GM18873 (cell line): Measurements from ENCODE around the gene LRIF1.
"Not testable (repeated sequence)": the region's sequence is repeated elsewhere in the genome, so short reads cannot be mapped to it uniquely, and the experiment has no call there.

ENCODE experiments used
- ATAC-seq: cut with Tn5 transposase; IDR thresholded peaks from one replicate; pipeline ENCODE4 v1.9.1; 2021; ENCODE audit warnings: mild to moderate bottlenecking, moderate library complexity, moderate number of reproducible peaks; ENCODE audit not compliant: unreplicated experiment, low FRiP score

The LRIF1 gene

DNA sequence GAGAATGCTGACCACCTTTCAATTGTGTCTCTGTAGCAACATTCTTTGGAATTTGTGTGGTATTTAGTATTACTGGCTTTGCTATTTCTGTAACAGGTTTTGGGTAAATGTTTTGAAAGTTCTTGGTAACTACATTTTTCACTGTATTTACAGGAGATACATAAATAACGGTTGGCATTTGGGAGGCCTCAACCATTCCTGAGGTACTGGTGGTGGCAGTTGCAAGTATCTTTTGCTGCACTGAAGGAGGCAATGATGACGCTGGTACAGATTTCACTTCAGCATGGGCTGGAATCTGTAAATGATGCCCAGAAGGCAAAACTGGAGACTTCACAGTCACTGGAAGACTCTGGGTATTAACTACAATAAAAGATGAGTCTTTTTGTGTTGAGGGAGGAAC lies 11.7 kb downstream of the LRIF1 start:
- no peak for ATAC-seq

DNA sequence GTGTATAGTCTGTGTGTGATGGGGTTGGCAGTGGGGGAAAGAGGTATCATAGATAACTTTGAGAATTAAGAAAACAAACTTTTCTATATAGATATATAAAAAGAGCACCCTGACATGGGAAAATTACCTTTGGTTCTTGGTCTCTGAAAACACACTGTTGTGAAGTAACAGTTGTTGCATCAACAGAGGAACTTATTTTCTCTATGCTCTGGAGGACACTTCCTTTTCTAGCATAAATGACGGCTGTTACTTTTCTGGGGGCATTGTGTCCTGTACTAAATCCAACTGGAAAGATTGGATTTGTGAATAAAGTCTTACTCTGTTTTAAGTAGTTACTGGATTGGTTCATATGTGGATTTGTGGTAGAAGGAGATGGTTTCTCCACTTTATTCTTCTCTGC lies 12.6 kb downstream of the LRIF1 start:
- ATAC-seq = no peak

DNA sequence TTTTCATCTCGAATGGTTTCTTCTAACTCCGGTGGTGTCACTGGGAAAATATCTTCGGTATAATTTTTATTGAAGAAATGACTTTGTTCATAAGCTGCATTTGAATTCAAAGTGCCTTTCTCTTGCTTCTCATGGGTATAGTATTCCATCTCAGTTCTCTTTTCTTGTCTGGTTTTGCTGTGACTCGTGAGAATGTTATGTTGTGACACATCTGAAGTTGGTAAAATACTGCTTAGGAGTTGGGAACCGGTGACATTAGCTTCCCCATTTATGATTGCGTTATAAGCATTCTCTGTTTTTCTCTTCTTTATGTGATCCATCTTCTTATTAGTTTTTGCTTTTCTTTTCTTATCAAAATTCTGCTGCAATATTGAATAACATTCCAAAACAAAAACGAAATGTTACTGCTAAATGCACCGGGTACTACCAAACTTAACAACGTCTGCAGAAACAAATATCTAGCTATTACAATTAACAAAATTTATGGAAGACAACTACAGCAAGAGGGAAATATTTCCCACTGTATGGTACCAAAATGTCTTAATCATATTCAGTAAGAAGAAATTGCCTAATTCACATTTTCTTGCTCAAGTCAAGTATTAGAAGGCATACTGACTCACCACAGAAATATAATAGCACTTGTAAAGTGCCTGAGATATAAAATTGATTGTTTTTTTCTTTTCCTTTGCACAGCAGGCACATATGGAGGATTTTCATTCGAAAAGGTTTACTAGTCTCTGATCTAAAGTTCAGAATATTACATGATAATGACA lies 15.5 kb downstream of the LRIF1 start:
- no peak for ATAC-seq

DNA sequence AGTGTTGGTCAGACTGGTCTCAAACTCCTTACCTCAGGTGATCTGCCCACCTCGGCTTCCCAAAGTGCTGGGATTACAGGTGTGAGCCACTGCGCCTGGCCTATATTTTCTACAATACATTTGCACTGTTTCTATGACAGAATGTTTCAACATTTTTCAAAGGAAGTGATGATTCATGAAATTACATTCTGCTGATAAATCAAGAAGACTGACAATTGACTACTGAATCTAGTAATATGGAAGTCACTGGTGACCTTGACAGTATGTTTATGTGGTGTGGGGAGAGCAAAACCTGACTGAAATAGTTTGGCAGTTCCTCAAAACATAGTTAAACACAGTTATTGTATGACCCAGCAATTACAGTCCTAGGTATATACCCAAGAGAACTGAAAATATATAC lies 18.1 kb downstream of the LRIF1 start:
- no peak for ATAC-seq

DNA sequence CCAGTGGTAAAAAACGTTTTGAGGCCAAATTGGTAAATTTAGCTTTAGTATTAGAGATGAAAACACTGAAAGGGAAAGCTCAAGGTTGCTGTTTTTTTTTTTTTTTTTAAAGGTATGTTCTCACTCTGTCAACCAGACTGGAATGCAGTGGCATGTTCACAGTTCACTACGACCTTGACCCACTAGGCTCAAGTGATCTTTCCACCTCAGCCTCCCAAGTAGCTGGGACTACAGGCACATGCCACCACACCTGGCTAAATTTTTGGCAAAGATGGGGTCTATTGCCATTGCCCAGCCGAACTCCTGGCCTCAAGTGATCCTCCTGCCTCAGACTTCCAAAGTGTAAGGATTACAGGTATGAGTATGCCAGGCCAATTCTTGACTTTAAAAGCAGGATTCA lies 18.9 kb downstream of the LRIF1 start:
- ATAC-seq = no peak

DNA sequence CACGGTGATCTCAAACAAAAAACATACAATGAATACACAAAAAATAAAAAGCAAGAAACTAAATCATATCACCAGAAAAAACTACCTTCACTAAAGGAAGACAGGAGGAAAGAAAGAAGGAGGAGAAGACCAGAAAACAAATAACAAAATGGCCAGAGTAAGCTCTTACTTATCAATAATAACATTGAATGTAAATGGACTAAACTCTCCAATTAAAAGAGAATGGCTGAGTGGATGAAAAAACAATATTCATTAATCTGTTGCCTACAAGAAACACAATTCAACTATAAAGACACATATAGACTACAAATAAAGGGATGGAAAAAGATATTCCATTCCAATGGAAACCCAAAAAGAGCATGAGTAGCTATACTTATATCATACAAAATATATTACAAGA lies 27.2 kb downstream of the LRIF1 start:
- ATAC-seq = no peak

DNA sequence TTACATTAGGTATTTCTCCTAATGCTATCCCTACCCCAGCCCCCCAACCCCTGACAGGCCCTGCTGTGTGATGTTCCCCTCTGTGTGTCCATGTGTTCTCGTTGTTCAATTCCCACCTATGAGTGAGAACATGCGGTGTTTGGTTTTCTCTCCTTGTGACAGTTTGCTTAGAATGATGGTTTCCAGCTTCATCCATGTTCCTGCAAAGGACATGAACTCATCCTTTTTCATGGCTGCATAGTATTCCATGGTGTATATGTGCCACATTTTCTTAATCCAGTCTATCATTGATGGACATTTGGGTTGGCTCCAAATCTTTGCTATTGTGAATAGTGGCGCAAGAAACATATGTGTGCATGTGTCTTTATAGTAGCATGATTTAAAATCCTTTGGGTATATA lies 32.6 kb downstream of the LRIF1 start:
- ATAC-seq = not testable (repeated sequence)

DNA sequence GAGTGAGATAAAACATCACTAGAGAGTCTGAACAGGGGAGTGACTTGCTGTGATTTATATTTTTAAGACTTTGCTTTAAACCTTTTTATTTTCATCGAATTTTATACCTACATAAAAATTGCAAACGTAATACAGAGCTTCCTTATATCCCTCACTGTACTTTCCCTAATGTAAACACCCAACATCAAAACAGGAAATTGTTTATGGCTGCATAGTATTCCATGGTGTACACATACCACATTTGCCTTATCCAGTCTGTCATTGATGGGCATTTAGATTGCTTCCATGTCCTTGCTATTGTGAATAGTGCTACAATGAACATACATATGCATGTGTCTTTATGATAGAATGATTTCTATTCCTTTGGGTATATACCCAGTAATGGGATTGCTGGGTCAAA lies 34.8 kb downstream of the LRIF1 start:
- ATAC-seq = no peak

DNA sequence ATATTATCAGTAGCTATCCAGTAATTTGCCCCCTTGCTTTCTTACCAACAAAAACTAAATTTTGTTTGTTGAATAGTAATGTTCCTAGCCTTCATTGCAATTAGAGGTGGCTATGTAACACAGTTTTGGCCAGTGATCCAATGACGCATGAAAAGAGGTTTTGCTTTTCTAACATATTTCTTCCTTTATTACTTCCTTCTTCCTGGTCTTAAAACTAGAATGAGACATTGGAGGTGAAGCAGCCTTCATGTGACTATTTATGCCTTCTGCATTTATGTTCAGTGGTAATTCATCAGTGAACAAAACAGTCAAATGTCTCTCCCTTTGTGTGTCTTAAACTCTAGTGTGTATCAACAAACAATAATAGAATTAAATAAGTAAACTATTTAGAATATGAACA lies 35.5 kb downstream of the LRIF1 start:
- no peak for ATAC-seq

DNA sequence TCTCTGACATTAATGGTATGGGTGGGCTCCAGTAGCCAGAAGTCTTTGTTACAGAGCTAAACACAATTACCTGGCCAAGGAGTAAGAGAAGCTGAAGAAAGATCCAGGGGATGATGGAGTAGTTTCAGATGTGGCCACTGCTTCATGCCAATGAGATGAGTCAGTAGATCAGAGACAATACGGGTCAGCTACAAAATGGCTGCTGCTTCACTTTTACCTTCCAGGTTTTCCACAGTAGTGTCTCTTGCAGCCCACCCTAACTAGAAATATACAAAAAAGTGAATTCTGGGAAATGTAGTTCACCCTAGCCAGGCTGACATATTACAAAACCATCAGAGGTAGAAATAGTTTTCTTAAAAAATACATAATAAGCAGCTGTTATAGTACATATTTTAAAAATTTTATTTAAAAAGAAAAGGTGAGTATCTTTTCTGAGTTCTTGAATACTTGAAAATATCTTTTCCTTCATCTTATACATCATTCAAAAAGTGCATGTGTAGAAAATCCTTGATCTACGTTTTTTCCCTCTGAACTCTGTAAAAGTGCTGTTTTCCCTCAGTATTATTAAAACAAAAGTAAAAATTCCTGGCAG lies 36.1 kb downstream of the LRIF1 start:
- ATAC-seq = no peak

DNA sequence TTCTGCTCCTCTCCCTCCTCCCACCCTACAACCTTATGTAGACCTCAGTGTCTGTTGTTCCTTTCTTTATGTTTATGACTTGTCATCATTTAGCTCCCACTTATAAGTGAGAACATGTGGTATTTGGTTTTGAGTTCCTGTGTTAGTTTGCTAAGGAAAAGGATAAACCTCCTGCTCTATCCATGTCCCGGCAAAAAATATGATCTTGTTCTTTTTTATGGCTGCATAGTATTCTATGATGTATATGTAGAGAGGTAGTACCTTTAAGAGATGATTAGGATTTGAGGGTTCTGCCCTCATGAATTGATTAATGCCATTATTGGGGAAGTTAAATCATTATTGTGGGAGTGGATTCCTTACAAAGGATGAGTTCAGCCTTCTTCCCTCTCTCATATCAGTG lies 41.8 kb downstream of the LRIF1 start:
- no peak for ATAC-seq

DNA sequence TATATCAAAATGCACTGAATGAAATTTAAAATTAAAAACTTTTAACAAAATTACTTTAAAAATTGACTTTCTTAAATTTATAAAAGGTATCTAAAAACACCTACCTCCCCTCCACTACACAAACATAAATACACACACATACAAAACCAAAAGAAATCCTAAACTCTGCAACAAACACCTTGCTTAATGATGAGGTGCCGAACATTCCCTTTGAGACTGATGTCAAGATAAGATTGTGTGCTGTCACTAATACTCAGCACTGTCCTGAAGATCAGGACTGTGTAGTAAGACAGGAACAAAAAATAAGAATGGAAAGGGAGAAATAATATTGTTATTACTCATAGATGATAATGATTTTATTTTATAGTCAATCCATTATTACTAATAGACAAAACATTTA lies 45.7 kb downstream of the LRIF1 start:
- no peak for ATAC-seq

DNA sequence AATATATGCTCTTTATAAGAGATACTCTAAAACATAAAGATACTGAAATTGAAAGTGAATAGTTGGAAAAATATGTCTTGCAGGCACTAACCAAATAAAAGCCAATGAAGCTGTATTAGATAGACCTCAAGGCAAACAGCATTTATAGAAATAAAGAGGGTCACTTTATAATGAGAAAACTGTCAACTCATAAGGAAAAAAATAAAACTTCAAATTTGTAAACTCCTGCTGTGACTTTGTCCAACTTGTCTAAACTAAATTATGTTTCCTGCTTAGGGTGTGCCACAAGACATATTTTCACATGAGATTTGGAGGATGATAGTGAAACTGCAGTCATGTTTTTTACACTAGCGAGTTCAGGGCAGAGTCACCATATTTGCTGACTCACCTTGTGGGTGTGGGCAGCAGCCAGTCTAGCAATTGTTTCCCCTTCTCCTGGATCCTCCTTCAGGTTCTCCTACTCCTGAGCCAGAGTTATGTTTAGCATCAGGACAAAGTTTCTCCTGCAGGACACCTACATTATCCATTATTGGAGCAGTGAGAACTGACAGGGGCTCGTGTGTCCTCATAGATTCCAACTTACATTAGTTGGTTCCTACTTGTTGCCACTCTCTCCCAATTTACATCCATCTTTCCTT lies 46.9 kb downstream of the LRIF1 start:
- no peak for ATAC-seq

DNA sequence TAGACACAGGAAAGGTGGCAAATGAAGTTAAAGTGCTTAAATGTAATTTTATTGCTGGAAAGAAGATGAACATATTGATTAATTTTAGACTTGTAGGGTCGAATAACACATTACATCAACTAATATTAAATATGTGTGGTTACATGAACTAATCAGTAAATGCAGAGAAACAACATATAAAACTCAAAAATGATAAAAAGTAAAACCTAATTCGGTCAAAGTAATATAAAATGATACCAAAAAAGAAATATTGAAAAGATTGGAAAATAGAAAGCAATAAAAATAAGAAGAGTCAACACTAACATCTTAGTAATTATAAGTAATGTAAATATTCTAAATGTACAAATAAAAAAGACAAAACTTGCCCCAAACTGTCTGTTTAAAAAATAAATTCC lies 47.5 kb downstream of the LRIF1 start:
- no peak for ATAC-seq

DNA sequence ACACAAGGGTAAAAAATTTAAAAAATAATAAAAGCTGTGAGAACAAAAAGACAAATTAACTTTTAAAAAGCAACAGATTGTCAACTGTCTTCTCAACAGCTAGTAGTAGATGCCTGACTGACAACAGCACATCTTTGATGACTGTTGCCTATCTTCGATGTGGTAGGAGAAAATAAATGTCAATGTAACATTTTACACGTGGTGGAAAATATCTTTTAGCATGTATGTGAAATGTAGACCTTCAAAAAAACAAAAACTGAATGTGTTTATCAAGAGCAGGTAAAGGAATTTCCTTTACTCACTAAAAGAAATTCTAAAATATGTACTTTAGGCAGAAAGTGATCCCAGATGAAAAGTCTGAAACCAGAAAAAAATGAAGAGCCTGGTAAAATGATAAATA lies 47.9 kb downstream of the LRIF1 start:
- no peak for ATAC-seq

DNA sequence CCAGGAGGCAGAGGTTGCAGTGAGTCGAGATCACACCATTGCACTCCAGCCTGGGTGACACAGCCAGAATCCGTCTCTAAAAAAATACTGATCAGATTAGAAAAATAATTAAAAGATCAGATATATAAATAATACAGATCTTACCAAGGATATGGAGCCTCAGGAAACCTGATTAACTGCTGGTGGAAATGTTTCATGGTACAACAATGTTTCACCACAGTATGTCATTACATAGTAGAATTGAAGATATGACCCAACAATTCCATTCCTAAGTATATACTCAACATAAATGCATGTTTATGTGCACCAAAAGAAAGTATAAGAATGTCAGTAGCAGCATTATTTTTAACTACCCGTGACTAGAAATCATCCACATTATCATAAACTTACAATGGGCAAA lies 49.0 kb downstream of the LRIF1 start:
- ATAC-seq = no peak

DNA sequence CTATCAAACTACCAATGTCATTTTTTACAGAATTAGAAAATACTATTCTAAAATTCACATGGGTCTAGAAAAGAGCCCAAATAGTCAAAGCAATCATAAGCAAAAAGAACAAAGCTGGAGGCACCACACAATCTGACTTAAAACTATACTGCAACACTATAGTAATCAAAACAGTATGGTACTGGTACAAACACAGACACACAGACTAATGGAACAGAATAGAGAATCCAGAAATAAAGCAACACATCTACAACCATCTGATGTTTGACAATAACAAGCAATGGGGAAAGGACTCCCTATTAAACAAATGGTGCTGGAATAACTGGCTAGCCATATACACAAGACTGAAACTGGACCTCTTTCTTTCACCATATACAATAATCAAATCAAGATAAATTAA lies 50.9 kb downstream of the LRIF1 start:
- ATAC-seq = no peak

DNA sequence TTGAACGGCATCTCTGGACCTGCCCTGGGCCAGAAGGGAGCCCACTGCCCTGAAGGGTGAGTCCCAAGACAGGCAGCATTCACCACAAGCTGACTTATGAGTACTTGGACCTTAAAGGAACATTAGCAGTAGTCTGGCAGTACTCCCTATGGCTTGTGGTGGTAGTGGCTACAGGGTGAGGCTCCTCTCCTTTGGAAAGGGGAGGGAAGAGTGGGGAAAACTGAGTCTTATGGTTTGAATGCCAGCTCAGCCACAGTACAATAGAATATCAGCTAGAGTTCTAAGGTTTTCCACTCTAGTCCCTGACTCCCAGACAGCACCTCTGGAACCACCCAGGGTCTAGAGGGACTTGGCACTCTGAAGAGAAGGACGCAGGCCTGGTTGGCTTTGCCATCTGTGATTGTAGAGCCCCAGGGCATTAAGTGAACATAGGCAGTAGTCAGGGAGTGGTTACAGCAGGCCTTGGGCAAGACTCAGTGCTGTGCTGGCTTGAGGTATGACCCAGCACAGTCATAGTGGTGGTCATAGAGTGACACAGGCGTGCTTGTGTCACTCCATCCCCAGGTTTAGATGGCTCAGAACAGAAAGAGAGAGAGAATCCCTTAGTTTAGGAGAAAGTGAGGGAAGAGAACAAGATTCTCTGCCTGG lies 59.7 kb downstream of the LRIF1 start:
- ATAC-seq = no peak

DNA sequence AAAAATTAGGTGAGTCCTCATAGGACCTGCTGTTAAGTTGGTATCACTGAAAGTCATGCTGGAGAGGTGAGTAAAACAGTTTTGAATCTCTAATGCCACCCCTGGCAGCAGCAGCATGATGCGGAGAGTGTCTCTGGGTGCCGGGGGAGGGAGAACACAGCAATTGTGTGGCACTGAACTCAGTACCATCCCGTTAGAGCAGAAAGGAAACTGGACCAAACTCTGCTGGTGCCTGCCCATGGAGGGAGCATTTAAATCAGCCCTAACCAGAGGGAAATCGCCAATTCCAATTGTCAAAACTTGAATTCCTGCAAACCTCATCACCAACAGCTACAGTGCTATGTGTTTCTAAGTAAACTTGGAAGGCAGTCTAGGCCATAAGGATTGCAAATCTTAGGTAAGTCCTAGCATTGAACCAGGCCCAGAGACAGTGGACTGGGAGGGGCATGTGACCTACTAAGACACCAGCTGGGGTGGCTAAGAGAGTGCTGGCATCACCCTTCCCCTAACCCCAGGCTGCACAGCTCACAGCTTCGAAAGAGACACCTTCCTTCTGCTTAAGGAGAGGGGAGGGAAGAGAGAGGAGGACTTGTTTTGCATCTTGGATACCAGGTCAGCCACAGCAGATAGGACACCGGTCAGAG lies 60.8 kb downstream of the LRIF1 start:
- ATAC-seq = no peak

DNA sequence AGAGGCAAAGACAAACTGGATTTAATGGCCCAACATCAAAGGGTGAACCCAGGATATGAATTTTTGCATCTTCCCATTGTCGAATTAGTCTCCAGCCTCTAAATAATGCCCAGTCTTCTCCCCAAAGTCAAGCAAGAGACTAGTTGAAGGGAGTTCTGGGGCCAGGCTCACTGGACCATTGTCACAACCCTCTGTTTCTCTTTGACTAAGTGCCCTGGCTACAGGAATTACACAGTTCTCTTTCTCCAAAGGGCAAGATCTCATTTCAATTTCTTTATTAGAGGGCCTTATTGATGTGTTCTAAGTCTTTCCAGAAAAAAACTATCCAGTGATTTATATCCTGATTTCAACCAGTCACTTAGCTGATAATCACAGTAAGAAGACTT lies 64.3 kb downstream of the LRIF1 start:
- no peak for ATAC-seq
